Astrocyte of the cerebellum (primary cell): Measurements from ENCODE around the gene KLRG1.

Experiments
- DNase-seq: peaks from one replicate; pipeline ENCODE4 v3.0.0-alpha.2; 2011; ENCODE audit warnings: low read depth
- H3K4me3 ChIP-seq: 2 replicates; pipeline ENCODE4 v1.5.1; 2011; ENCODE audit warnings: mild to moderate bottlenecking, low read depth, low read length, moderate library complexity
- in situ Hi-C: cut with HindIII; loops from 2 replicates; pipeline ENCODE4 v1.10.0; 2017; ENCODE audit warnings: low sequenced_read_pairs
- TF ChIP-seq, protein P1 (sequence below): IDR thresholded peaks from 2 replicates; pipeline ENCODE4 v1.5.1; 2012; ENCODE audit warnings: low read length, low read depth, moderate library complexity, mild to moderate bottlenecking; ENCODE audit errors: missing control alignments

The KLRG1 gene

DNA sequence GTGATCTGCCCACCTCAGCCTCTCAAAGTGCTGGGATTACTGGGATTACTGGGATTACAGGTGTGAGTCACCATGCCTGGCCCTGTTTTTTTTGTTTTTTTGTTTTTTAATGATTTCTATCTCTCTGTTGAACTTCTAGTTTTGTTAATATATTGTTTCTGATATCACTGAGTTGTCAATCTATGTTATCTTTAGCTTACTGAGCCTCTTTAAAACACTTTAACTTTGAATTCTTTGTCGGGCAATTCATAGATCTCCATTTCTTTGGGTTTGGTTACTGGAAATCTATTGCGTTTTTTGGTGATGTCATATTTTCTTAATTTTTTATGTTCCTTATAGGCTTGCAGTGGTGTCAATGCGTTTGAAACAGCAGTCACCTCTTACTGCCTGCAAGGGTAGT lies 9.2 kb upstream of the KLRG1 start:
- in situ Hi-C loops = no loop called here
- no peak overlapping the region for H3K4me3 ChIP-seq
- TF ChIP-seq, protein P1, sequence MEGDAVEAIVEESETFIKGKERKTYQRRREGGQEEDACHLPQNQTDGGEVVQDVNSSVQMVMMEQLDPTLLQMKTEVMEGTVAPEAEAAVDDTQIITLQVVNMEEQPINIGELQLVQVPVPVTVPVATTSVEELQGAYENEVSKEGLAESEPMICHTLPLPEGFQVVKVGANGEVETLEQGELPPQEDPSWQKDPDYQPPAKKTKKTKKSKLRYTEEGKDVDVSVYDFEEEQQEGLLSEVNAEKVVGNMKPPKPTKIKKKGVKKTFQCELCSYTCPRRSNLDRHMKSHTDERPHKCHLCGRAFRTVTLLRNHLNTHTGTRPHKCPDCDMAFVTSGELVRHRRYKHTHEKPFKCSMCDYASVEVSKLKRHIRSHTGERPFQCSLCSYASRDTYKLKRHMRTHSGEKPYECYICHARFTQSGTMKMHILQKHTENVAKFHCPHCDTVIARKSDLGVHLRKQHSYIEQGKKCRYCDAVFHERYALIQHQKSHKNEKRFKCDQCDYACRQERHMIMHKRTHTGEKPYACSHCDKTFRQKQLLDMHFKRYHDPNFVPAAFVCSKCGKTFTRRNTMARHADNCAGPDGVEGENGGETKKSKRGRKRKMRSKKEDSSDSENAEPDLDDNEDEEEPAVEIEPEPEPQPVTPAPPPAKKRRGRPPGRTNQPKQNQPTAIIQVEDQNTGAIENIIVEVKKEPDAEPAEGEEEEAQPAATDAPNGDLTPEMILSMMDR = no peak
- no peak for DNase-seq

- TF ChIP-seq, protein P1 = no peak
- in situ Hi-C loops = no loop called here
- DNase-seq = no peak
- H3K4me3 ChIP-seq = no peak overlapping the region
These were observed 4.1 kb upstream of the KLRG1 start for GRCh38 chr12:8985213-8985754.

DNA sequence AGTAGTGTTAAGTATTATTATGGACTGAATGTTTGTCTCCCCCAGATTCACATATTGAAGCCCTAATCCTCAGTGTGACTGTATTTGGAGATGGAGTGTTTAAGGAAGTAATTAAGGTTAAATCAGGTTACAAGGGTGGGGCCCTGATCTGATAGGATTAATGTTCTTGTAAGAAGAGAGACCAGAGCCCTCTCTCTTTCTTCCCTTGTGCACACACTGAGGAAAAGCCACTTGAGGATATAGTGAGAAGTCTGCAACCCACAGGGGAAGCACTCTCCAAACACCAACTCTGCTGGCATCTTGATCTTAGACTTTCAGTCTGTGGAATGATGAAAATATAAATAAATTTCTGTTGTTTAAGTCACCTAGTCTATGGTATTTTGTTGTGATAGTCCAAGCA lies 2.2 kb upstream of the KLRG1 start:
- in situ Hi-C loops = no loop called here
- no peak for DNase-seq
- no peak overlapping the region for H3K4me3 ChIP-seq
- TF ChIP-seq, protein P1 = no peak

DNA sequence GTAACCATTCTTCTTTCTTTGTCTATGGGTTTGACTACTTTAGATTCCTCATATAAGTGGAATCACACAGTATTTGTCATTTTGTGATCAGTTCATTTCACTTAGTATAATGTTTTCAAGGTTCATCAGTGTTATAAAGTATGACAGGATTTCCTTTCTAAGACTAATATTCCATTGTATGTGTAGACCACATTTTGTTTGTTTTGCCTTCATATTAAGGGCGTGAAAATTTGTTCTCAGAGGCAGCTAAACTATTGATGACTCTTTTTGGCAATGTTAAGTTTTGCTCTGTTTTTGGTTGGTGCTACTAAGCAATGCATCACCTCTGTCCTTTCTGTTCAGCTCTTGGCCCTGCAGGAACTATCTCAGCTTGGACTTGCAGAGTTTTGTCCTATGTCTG lies 1.7 kb upstream of the KLRG1 start:
- TF ChIP-seq, protein P1 = no peak
- DNase-seq = no peak
- no peak overlapping the region for H3K4me3 ChIP-seq
- in situ Hi-C loops = no loop called here

- in situ Hi-C loops = no loop called here
- no peak overlapping the region for H3K4me3 ChIP-seq
- TF ChIP-seq, protein P1 = no peak
- DNase-seq = no peak
These were observed 2.3 kb downstream of the KLRG1 start for GRCh38 chr12:8991371-8992345.

- DNase-seq = no peak
- in situ Hi-C loops = no loop called here
- TF ChIP-seq, protein P1 = no peak
- no peak overlapping the region for H3K4me3 ChIP-seq
These were observed 4.5 kb downstream of the KLRG1 start for GRCh38 chr12:8993827-8994226.
